MM.1S (cell line): ENCODE measurements around the gene COBL.

Source experiments
- DNase-seq: peaks from one replicate; pipeline ENCODE4 v3.0.0-alpha.2; 2015
- H2AFZ ChIP-seq: fragments of 300-600 bp; sonication (generic); 2 replicates; pipeline ENCODE4 v1.6.0; 2016; ENCODE audit warnings: antibody characterized with exemption, low read length
- H3F3A ChIP-seq: fragments of 300-600 bp; sonication (generic); 2 replicates; pipeline ENCODE4 v1.6.1; 2016; ENCODE audit warnings: mild to moderate bottlenecking, antibody characterized with exemption, low read length, moderate library complexity, mixed read lengths; ENCODE audit not compliant: insufficient read depth
- H3K27ac ChIP-seq: fragments of 300-600 bp; sonication (generic); 2 replicates; pipeline ENCODE4 v1.5.1; 2016; ENCODE audit warnings: mild to moderate bottlenecking, low read length
- H3K27me3 ChIP-seq: fragments of 300-600 bp; sonication (generic); replicated peaks from 2 replicates; pipeline ENCODE4 v1.6.0; 2016; ENCODE audit warnings: low read length; ENCODE audit not compliant: insufficient read depth
- H3K36me3 ChIP-seq: fragments of 300-600 bp; sonication (generic); replicated peaks from 2 replicates; pipeline ENCODE4 v1.6.1; 2016; ENCODE audit warnings: mild to moderate bottlenecking, low read length, mixed read lengths; ENCODE audit not compliant: insufficient read depth
- H3K4me1 ChIP-seq: fragments of 300-600 bp; sonication (generic); 2 replicates; pipeline ENCODE4 v1.6.1; 2016; ENCODE audit warnings: low read length, mixed read lengths
- H3K4me2 ChIP-seq: fragments of 300-600 bp; sonication (generic); 2 replicates; pipeline ENCODE4 v1.6.0; 2016; ENCODE audit warnings: low read depth, low read length
- H3K4me3 ChIP-seq: fragments of 300-600 bp; sonication (generic); 2 replicates; pipeline ENCODE4 v1.5.1; 2016; ENCODE audit warnings: low read length, mixed read lengths
- H3K79me2 ChIP-seq: fragments of 300-600 bp; sonication (generic); 2 replicates; pipeline ENCODE4 v1.6.1; 2016; ENCODE audit warnings: mixed run types, low read length, mixed read lengths
- H3K9ac ChIP-seq: fragments of 300-600 bp; sonication (generic); 2 replicates; pipeline ENCODE4 v1.6.1; 2016; ENCODE audit warnings: low read length, mixed read lengths
- H3K9me2 ChIP-seq: fragments of 300-600 bp; sonication (generic); replicated peaks from 2 replicates; pipeline ENCODE4 v1.6.1; 2016; ENCODE audit warnings: mild to moderate bottlenecking, low read length, mixed read lengths; ENCODE audit not compliant: insufficient read depth
- H3K9me3 ChIP-seq: fragments of 300-600 bp; sonication (generic); replicated peaks from 2 replicates; pipeline ENCODE4 v1.6.1; 2016; ENCODE audit warnings: mild to moderate bottlenecking, low read length, mixed read lengths; ENCODE audit not compliant: insufficient read depth
- H4K20me1 ChIP-seq: fragments of 300-600 bp; sonication (generic); 2 replicates; pipeline ENCODE4 v1.6.1; 2016; ENCODE audit warnings: mild to moderate bottlenecking, low read length, moderate library complexity, mixed read lengths; ENCODE audit not compliant: insufficient read depth
- CTCF ChIP-seq: fragments of 300-600 bp; sonication (generic); IDR thresholded peaks from 2 replicates; pipeline ENCODE4 v1.5.1; 2016; ENCODE audit warnings: antibody characterized with exemption, low read length, mixed read lengths
- EZH2 ChIP-seq: fragments of 300-600 bp; sonication (generic); optimal IDR thresholded peaks from 2 replicates; pipeline ENCODE3; 2017; ENCODE audit warnings: low read depth, mild to moderate bottlenecking, antibody characterized with exemption, low read length, mixed read lengths
- EZH2phosphoT487 ChIP-seq: fragments of 300-600 bp; sonication (generic); IDR thresholded peaks from 2 replicates; pipeline ENCODE4 v1.6.1; 2018; ENCODE audit warnings: antibody characterized with exemption, low read length

COBL gene

GRCh38 chr7:51297986-51298385, 18.6 kb downstream of the COBL start:
- no peaks in the 10 kb centered on the region for H3K27me3 ChIP-seq
- no peak for TF ChIP-seq CTCF
- TF ChIP-seq EZH2: no peak
- TF ChIP-seq EZH2phosphoT487: no peak
- no peaks in the 10 kb centered on the region for H4K20me1 ChIP-seq
- H3K4me2 ChIP-seq: no peak overlapping the region
- H3K27ac ChIP-seq: no peak overlapping the region
- H3K36me3 ChIP-seq: no peaks in the 10 kb centered on the region
- no peaks in the 10 kb centered on the region for H3F3A ChIP-seq
- no peaks in the 10 kb centered on the region for H3K4me1 ChIP-seq
- H3K9me2 ChIP-seq: no peaks in the 10 kb centered on the region
- no peak overlapping the region for H3K9ac ChIP-seq
- no peaks in the 10 kb centered on the region for H3K79me2 ChIP-seq
- DNase-seq: no peak
- no peaks in the 10 kb centered on the region for H3K9me3 ChIP-seq
- H2AFZ ChIP-seq: no peak overlapping the region
- H3K4me3 ChIP-seq: no peak overlapping the region

- Histone ChIP-seq H2AFZ (no peak overlapping the region), H3K4me2 (no peak overlapping the region), H3K4me3 (no peak overlapping the region), H3K4me1 (no peaks in the 10 kb centered on the region), H3K27ac (no peak overlapping the region), H3K36me3 (no peaks in the 10 kb centered on the region), H3K9ac (no peak overlapping the region), H3K9me2 (no peaks in the 10 kb centered on the region), H3F3A (no peaks in the 10 kb centered on the region), H4K20me1 (no peaks in the 10 kb centered on the region), H3K79me2 (no peaks in the 10 kb centered on the region), H3K9me3 (no peaks in the 10 kb centered on the region), H3K27me3 (no peaks in the 10 kb centered on the region)
- TF ChIP-seq CTCF: no peak
- no peak for TF ChIP-seq EZH2
- TF ChIP-seq EZH2phosphoT487: no peak
- DNase-seq: no peak
Measured at GRCh38 chr7:51295440-51296245, 21.0 kb downstream of the COBL start.

- no peak for DNase-seq
- H3K9me3 ChIP-seq: no peaks in the 10 kb centered on the region
- H3K4me2 ChIP-seq: no peak overlapping the region
- H3K27ac ChIP-seq: no peak overlapping the region
- H4K20me1 ChIP-seq: no peaks in the 10 kb centered on the region
- H3K36me3 ChIP-seq: no peaks in the 10 kb centered on the region
- no peaks in the 10 kb centered on the region for H3K79me2 ChIP-seq
- no peaks in the 10 kb centered on the region for H3K9me2 ChIP-seq
- H3K4me1 ChIP-seq: 0 out of 2 replicates have a peak, but pooled peaks cover 3% of the 10 kb centered on the region
- H3K9ac ChIP-seq: no peak overlapping the region
- H3K4me3 ChIP-seq: no peak overlapping the region
- no peaks in the 10 kb centered on the region for H3K27me3 ChIP-seq
- H3F3A ChIP-seq: no peaks in the 10 kb centered on the region
- TF ChIP-seq EZH2phosphoT487 (no peak), CTCF (no peak), EZH2 (no peak)
- H2AFZ ChIP-seq: no peak overlapping the region
Measured at GRCh38 chr7:51292596-51292995, 24.0 kb downstream of the COBL start.
